Ovary (tissue), 9 donors: ENCODE data around the gene TTC31. TPM values are rescaled to one million over a fixed set of nuclear protein-coding genes. Genes with fewer than 3 reads are reported as not detected.

Experiments used
- DNase-seq, 5 donors: peaks; one replicate each; pipeline ENCODE4 v3.0.0-alpha.2; 2019 to 2020
- H3K27ac ChIP-seq, 2 donors: fragments of 200-600 bp; one replicate each; pipeline versions ENCODE4 v1.5.1 to v1.8.0; 2019 to 2022
- H3K27me3 ChIP-seq: fragments of 200-600 bp; one replicate; pipeline ENCODE4 v1.8.0; 2022
- H3K36me3 ChIP-seq: fragments of 200-600 bp; sonication (generic); one replicate; pipeline ENCODE4 v1.5.1; 2019
- H3K4me1 ChIP-seq: one replicate; pipeline ENCODE4 v1.8.1; 2013; ENCODE audit warnings: mild to moderate bottlenecking, moderate library complexity; ENCODE audit not compliant: insufficient read depth
- H3K4me3 ChIP-seq: fragments of 200-600 bp; sonication (generic); one replicate; pipeline ENCODE4 v1.5.1; 2017
- H3K9me3 ChIP-seq, 2 donors: fragments of 200-600 bp in 1 of 2; sonication (generic) in 1 of 2; one replicate each; pipeline versions ENCODE4 v1.5.1 to v1.8.1; 2013 to 2019; ENCODE audit warnings: mild to moderate bottlenecking in 1 of 2, moderate library complexity in 1 of 2
- CTCF ChIP-seq, 3 donors: fragments of 450-650 bp in 2 of 3; fragments of 200-600 bp in 1 of 3; IDR thresholded peaks; one replicate each; pipeline versions ENCODE4 v1.5.1 to v1.8.0; 2016 to 2022; ENCODE audit warnings: antibody characterized with exemption in 3 of 3, mild to moderate bottlenecking in 1 of 3
- EP300 ChIP-seq: sonication (generic); formaldehyde crosslinking; IDR thresholded peaks from one replicate; pipeline ENCODE4 v1.6.1; 2017; ENCODE audit warnings: antibody characterized with exemption
- POLR2A ChIP-seq: fragments of 450-650 bp; IDR thresholded peaks from one replicate; pipeline ENCODE4 v1.6.1; 2017; ENCODE audit warnings: antibody characterized with exemption, mild to moderate bottlenecking, moderate library complexity
- WGBS, 3 donors: extraction: QIAGEN DNeasy Blood & Tissue Kit in 1 of 3; methylation state at CpG; one replicate each; pipeline versions ENCODE4 v1.1.5 to v1.1.7; 2013 to 2017; 5-methylcytosine and 5-hydroxymethylcytosine counted together
- intact Hi-C, 4 donors: fragments of 100-400 bp; cut with DNase I; formaldehyde crosslinking; loops; one replicate each; pipeline versions ENCODE4 v1.11.0 to v1.15.1; 2022 to 2023
- polyA plus RNA-seq, 2 donors: library from polyadenylated mRNA; stranded (reverse); fragments of 200-250 nt in 1 of 2; fragments of 350-450 nt in 1 of 2; fragmentation: Illumina TruSeq in 1 of 2; extraction: RNeasy Lipid Tissue Mini Kit (QIAGEN cat#74804) in 1 of 2; gene quantifications; one replicate each; pipeline ENCODE4 v1.2.3, GENCODE V29; 2013 to 2014
- total RNA-seq, 7 donors: library from RNA; depleted of rRNA in 2 of 7; stranded (reverse); fragments of >200 nt in 2 of 7; fragmentation: NEBNext Ultra II Directional in 3 of 7; extraction: Animal tissue kit (Norgen Biotek cat#: 25700) in 3 of 7; gene quantifications; one replicate each; pipeline versions ENCODE4 v1.1.0 to v1.2.4, GENCODE V29; 2016 to 2023
- donor health status: DM: no; HTN: no; CAD: no; lungs with moderate emphysema.
- donor health status: DM: no; HTN: no; CAD: no.
- donor health status: Bipolar disorder and iron deficiency.
- donor health status: DM: yes; HTN: yes; CAD: no.
- donor health status: DM: no; HTN: no; CAD: no.
- donor health status: DM: yes; HTN: yes; CAD: no.

TTC31 gene
- total and polyA plus RNA-seq, 9 donors = 12.9 to 21.7 (median 15.7) TPM

GRCh38 chr2:74526649-74527230 is 43.9 kb downstream of the TTC31 start:
- WGBS, 3 donors = 97 to 99% (median 98%) methylated on average over 11 of the region's 11 CpGs
- no peak for DNase-seq
- H3K27me3 ChIP-seq = no peaks in the 10 kb centered on the region
- peaks cover 13% of the 10 kb centered on the region for H3K4me1 ChIP-seq
- H3K4me3 ChIP-seq = no peak overlapping the region
- H3K36me3 ChIP-seq = no peaks in the 10 kb centered on the region
- H3K27ac ChIP-seq = no peak overlapping the region
- no peaks in the 10 kb centered on the region for H3K9me3 ChIP-seq
- no peak for TF ChIP-seq POLR2A
- TF ChIP-seq CTCF (IDR thresholded peaks at IDR 0.05) = no peak
- no peak for TF ChIP-seq EP300
- intact Hi-C loops = no loop called here

- peak in 1 of 5 donors; percentile 21 for DNase-seq
- Histone ChIP-seq H3K9me3 (no peaks in the 10 kb centered on the region), H3K27me3 (no peaks in the 10 kb centered on the region), H3K4me3 (no peak overlapping the region), H3K27ac (no peak overlapping the region), H3K4me1 (peaks cover 13% of the 10 kb centered on the region), H3K36me3 (no peaks in the 10 kb centered on the region)
- TF ChIP-seq CTCF (IDR thresholded peaks at IDR 0.05) (no peak), EP300 (no peak), POLR2A (no peak)
- intact Hi-C loops = no loop called here
- WGBS, 3 donors = 91 to 93% (median 93%) methylated on average over 9 of the region's 9 CpGs
These were observed 44.9 kb downstream of the TTC31 start for GRCh38 chr2:74527741-74528140.

- no peak for DNase-seq
- Histone ChIP-seq H3K9me3 (no peaks in the 10 kb centered on the region), H3K4me3 (peak overlapping the region; percentile 92), H3K36me3 (no peaks in the 10 kb centered on the region), H3K27ac (peak overlapping the region in 1 of 2 donors; percentile 70), H3K4me1 (peaks cover 13% of the 10 kb centered on the region), H3K27me3 (no peaks in the 10 kb centered on the region)
- WGBS, 3 donors = 15 to 17% (median 16%) methylated on average over 27 to 29 of the region's 29 CpGs
- TF ChIP-seq EP300 = no peak
- no peak for TF ChIP-seq POLR2A
- intact Hi-C loops = no loop called here
These were observed 45.9 kb downstream of the TTC31 start for GRCh38 chr2:74528600-74529356.

- Histone ChIP-seq H3K27ac (peak within 1 kb of the TSS in 1 of 2 donors; percentile 70), H3K36me3 (no peaks in the 10 kb centered on the region), H3K4me3 (peak within 1 kb of the TSS; percentile 92), H3K27me3 (no peaks in the 10 kb centered on the region), H3K9me3 (no peaks in the 10 kb centered on the region), H3K4me1 (peaks cover 13% of the 10 kb centered on the region)
- 0 to 1% (median 1%) methylated on average over 71 to 87 of the region's 87 CpGs for WGBS, 3 donors
- DNase-seq = peak; percentile 96 to 98 (median 97)
- TF ChIP-seq EP300 (peak; percentile 79), POLR2A (peak; percentile 85), CTCF (IDR thresholded peaks at IDR 0.05) (no peak)
- intact Hi-C loops = loop anchor here in 1 of 4 donors (5.0 kb wide), 1 partner anchor 47 kb away; the partner anchor contains the start of genes CCDC142 and TTC31
These were observed 46.7 kb downstream of the TTC31 start, which contains the start of the genes AUP1 and HTRA2 for GRCh38 chr2:74529357-74530238. AUP1 (minus strand) TSS chr2:74529706; CDS start chr2:74529629, 77 bp downstream. HTRA2 (plus strand) TSS chr2:74529933; CDS start chr2:74530007, 74 bp downstream.
